ENCODE results near the gene UTP14A. TPM values are rescaled to one million over a fixed set of nuclear protein-coding genes. Genes with fewer than 3 reads are reported as not detected.

The UTP14A gene
- total and polyA plus RNA-seq, 2 of the 13 experiments (the other 11 are each of a cell fraction or from before 2014, with no cell fraction given), result 7.4 to 19.0 TPM

DNA sequence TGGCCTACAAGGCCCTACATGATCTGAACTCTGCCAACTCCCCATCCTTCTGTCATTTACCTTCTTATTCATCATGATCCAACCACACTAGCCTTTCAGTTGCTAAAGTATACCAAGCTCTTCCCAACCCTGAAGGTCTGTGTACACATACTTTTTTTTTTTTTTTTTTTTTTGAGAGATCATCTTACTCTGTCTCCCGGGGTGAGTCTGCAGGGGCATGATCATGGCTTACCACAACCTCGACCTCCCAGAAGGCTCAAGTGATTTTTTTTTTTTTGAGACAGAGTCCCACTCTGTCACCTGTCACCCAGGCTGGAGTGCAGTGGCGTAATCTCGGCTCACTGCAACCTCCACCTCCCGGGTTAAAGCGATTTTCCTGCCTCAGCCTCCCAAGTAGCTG lies 5.9 kb upstream of the UTP14A start:
- WGBS (ENCODE audit: low lambda C conversion rate), result 31% methylated on average over 6 of the region's 6 CpGs
- H3K27me3 ChIP-seq (ENCODE audit: control insufficient read depth in 1 of 2, insufficient read depth in 2 of 2, low read length in 2 of 2), result no peaks in the 10 kb centered on the region
- H3K4me2 ChIP-seq (ENCODE audit: low read depth, low read length), result no peak overlapping the region
- H3K79me2 ChIP-seq (ENCODE audit: insufficient read depth, low read length), result no peaks in the 10 kb centered on the region
- no peak for FAIRE-seq
- no peaks in the 10 kb centered on the region for H3K4me1 ChIP-seq (ENCODE audit: insufficient read depth, low read length)
- H3K27ac ChIP-seq (ENCODE audit: extremely low read length, insufficient read depth, low read length), result no peak overlapping the region
- ChIA-PET CTCF (ENCODE audit: low intra/inter-chr PET ratio, low total read pairs) (no interaction called here), POLR2A (no interaction called here)
- no peak overlapping the region for H2AFZ ChIP-seq (ENCODE audit: low read length)
- no peak overlapping the region for H3K9ac ChIP-seq (ENCODE audit: insufficient read depth, low read depth, low read length)
- ATAC-seq, result no peak
- H4K20me1 ChIP-seq (ENCODE audit: insufficient read depth, low read length), result no peaks in the 10 kb centered on the region
- no peaks in the 10 kb centered on the region for H3K9me3 ChIP-seq (ENCODE audit: low read length)
- no TSS peak for BruUV-seq (replicated peaks)
- no peak overlapping the region for H3K4me3 ChIP-seq (replicated peaks in 1 of 3; ENCODE audit: insufficient read depth in 1 of 3, low read depth in 2 of 3, low read length in 3 of 3)
- DNase-seq (ENCODE audit: low spot score), result no peak
- intact Hi-C loops (cut with micrococcal nuclease; ENCODE audit: unreplicated experiment), result loop anchor here (10.0 kb wide), 1 partner anchor 55 kb away; the partner anchor contains the start of gene ZDHHC9
- no peaks in the 10 kb centered on the region for H3K36me3 ChIP-seq (replicated peaks in 1 of 2; ENCODE audit: control insufficient read depth in 1 of 2, insufficient read depth in 2 of 2, low read length in 2 of 2)
- in situ Hi-C loops (cut with HindIII; ENCODE audit: extremely low pct_ligation_motif_present, low pct_unique_long_range_greater_than_20kb), result loop anchor here (10.0 kb wide), 1 partner anchor 55 kb away; the partner anchor contains the start of gene ZDHHC9
- TF ChIP-seq, protein P1, sequence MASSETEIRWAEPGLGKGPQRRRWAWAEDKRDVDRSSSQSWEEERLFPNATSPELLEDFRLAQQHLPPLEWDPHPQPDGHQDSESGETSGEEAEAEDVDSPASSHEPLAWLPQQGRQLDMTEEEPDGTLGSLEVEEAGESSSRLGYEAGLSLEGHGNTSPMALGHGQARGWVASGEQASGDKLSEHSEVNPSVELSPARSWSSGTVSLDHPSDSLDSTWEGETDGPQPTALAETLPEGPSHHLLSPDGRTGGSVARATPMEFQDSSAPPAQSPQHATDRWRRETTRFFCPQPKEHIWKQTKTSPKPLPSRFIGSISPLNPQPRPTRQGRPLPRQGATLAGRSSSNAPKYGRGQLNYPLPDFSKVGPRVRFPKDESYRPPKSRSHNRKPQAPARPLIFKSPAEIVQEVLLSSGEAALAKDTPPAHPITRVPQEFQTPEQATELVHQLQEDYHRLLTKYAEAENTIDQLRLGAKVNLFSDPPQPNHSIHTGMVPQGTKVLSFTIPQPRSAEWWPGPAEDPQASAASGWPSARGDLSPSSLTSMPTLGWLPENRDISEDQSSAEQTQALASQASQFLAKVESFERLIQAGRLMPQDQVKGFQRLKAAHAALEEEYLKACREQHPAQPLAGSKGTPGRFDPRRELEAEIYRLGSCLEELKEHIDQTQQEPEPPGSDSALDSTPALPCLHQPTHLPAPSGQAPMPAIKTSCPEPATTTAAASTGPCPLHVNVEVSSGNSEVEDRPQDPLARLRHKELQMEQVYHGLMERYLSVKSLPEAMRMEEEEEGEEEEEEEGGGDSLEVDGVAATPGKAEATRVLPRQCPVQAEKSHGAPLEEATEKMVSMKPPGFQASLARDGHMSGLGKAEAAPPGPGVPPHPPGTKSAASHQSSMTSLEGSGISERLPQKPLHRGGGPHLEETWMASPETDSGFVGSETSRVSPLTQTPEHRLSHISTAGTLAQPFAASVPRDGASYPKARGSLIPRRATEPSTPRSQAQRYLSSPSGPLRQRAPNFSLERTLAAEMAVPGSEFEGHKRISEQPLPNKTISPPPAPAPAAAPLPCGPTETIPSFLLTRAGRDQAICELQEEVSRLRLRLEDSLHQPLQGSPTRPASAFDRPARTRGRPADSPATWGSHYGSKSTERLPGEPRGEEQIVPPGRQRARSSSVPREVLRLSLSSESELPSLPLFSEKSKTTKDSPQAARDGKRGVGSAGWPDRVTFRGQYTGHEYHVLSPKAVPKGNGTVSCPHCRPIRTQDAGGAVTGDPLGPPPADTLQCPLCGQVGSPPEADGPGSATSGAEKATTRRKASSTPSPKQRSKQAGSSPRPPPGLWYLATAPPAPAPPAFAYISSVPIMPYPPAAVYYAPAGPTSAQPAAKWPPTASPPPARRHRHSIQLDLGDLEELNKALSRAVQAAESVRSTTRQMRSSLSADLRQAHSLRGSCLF (CRISPR knock-in tag; IDR thresholded peaks at IDR 0.05; ENCODE audit: borderline replicate concordance), result no peak
- TF ChIP-seq HMG20B (CRISPR knock-in tag; conservative IDR thresholded peaks at IDR 0.05), result no peak
- TF ChIP-seq, protein P2, sequence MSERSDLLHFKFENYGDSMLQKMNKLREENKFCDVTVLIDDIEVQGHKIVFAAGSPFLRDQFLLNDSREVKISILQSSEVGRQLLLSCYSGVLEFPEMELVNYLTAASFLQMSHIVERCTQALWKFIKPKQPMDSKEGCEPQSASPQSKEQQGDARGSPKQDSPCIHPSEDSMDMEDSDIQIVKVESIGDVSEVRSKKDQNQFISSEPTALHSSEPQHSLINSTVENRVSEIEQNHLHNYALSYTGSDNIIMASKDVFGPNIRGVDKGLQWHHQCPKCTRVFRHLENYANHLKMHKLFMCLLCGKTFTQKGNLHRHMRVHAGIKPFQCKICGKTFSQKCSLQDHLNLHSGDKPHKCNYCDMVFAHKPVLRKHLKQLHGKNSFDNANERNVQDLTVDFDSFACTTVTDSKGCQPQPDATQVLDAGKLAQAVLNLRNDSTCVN (CRISPR knock-in tag; IDR thresholded peaks at IDR 0.05; ENCODE audit: borderline replicate concordance), result no peak
- TF ChIP-seq, protein P3, sequence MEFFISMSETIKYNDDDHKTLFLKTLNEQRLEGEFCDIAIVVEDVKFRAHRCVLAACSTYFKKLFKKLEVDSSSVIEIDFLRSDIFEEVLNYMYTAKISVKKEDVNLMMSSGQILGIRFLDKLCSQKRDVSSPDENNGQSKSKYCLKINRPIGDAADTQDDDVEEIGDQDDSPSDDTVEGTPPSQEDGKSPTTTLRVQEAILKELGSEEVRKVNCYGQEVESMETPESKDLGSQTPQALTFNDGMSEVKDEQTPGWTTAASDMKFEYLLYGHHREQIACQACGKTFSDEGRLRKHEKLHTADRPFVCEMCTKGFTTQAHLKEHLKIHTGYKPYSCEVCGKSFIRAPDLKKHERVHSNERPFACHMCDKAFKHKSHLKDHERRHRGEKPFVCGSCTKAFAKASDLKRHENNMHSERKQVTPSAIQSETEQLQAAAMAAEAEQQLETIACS (CRISPR knock-in tag; IDR thresholded peaks at IDR 0.05), result no peak
- TF ChIP-seq, protein P4, sequence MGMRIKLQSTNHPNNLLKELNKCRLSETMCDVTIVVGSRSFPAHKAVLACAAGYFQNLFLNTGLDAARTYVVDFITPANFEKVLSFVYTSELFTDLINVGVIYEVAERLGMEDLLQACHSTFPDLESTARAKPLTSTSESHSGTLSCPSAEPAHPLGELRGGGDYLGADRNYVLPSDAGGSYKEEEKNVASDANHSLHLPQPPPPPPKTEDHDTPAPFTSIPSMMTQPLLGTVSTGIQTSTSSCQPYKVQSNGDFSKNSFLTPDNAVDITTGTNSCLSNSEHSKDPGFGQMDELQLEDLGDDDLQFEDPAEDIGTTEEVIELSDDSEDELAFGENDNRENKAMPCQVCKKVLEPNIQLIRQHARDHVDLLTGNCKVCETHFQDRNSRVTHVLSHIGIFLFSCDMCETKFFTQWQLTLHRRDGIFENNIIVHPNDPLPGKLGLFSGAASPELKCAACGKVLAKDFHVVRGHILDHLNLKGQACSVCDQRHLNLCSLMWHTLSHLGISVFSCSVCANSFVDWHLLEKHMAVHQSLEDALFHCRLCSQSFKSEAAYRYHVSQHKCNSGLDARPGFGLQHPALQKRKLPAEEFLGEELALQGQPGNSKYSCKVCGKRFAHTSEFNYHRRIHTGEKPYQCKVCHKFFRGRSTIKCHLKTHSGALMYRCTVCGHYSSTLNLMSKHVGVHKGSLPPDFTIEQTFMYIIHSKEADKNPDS (CRISPR knock-in tag; IDR thresholded peaks at IDR 0.05), result no peak
- no peak for TF ChIP-seq RARG (CRISPR knock-in tag; IDR thresholded peaks at IDR 0.05; ENCODE audit: low read depth)
- TF ChIP-seq ZFP36L1 (CRISPR knock-in tag; IDR thresholded peaks at IDR 0.05), result no peak
- no peak for TF ChIP-seq SRF (IDR thresholded peaks at IDR 0.05; ENCODE audit: low read depth, low read length)

Measured in HepG2 (cell line).